Small intestine (tissue), 7 donors: ENCODE measurements around the gene HPSE2. TPM values are rescaled to one million over a fixed set of nuclear protein-coding genes. Genes with fewer than 3 reads are reported as not detected.

ENCODE experiments used
- DNase-seq, 2 donors: peaks; one replicate each; pipeline versions ENCODE4 v3.0.0 to v3.0.0-alpha.2; 2013
- FAIRE-seq: peaks from 2 replicates; lab custom pipeline; 2012; peaks lifted over from hg19 to GRCh38; lab: Jason Lieb, UNC
- H3K27ac ChIP-seq, 3 donors: one replicate each; pipeline ENCODE4 v1.5.1; 2013; ENCODE audit warnings: low read length in 2 of 3, mild to moderate bottlenecking in 2 of 3, control low read depth in 1 of 3, inconsistent platforms in 1 of 3, low read depth in 1 of 3, moderate library complexity in 1 of 3
- H3K27me3 ChIP-seq, 3 donors: one replicate each; pipeline ENCODE4 v1.6.1; 2013; ENCODE audit warnings: low read length in 3 of 3, inconsistent platforms in 1 of 3; ENCODE audit not compliant: control insufficient read depth in 3 of 3, insufficient read depth in 3 of 3
- H3K36me3 ChIP-seq, 3 donors: one replicate each; pipeline ENCODE4 v1.6.1; 2013; ENCODE audit warnings: low read length in 3 of 3, inconsistent platforms in 1 of 3, low read depth in 1 of 3, mild to moderate bottlenecking in 1 of 3, moderate library complexity in 1 of 3; ENCODE audit not compliant: control insufficient read depth in 3 of 3, insufficient read depth in 2 of 3
- H3K4me1 ChIP-seq, 3 donors: one replicate each; pipeline ENCODE4 v1.6.1; 2013; ENCODE audit warnings: low read length in 2 of 3, inconsistent platforms in 1 of 3, low read depth in 1 of 3, mild to moderate bottlenecking in 1 of 3, moderate library complexity in 1 of 3; ENCODE audit not compliant: control insufficient read depth in 3 of 3, insufficient read depth in 2 of 3
- H3K4me3 ChIP-seq, 3 donors: one replicate each; pipeline ENCODE4 v1.5.1; 2013; ENCODE audit warnings: low read length in 3 of 3, control low read depth in 1 of 3, inconsistent platforms in 1 of 3, low read depth in 1 of 3, mild to moderate bottlenecking in 1 of 3, moderate library complexity in 1 of 3
- H3K9me3 ChIP-seq, 2 donors: one replicate each; pipeline ENCODE4 v1.6.1; 2013; ENCODE audit warnings: low read depth in 1 of 2, low read length in 1 of 2; ENCODE audit not compliant: control insufficient read depth in 2 of 2, insufficient read depth in 1 of 2
- WGBS, 3 donors: extraction: QIAGEN DNeasy Blood & Tissue Kit; methylation state at CpG; one replicate each; pipeline ENCODE4 v1.1.7; 2013; 5-methylcytosine and 5-hydroxymethylcytosine counted together
- polyA plus RNA-seq, 4 donors: library from polyadenylated mRNA; stranded (reverse) in 3 of 4; unstranded in 1 of 4; fragments of 200-250 nt in 3 of 4; fragments of 120-200 nt in 1 of 4; gene quantifications; one replicate each; pipeline versions ENCODE4 v1.2.1 to v1.2.3, GENCODE V29; 2013
- donor health status: healthy with polysubstance abuse.
- donor health status: control.
- donor health status: control.
- donor health status: Bipolar disorder and iron deficiency.
- donor health status: healthy.

HPSE2 gene
- polyA plus RNA-seq, 4 donors: 0.22 to 9.4 (median 1.2) TPM

GRCh38 chr10:98694014-98694413, 541.6 kb downstream of the HPSE2 start:
- no peaks in the 10 kb centered on the region for H3K9me3 ChIP-seq
- no peaks in the 10 kb centered on the region for H3K4me1 ChIP-seq
- WGBS, 3 donors: 53 to 79% (median 66%) methylated on average over 2 of the region's 2 CpGs
- no peaks in the 10 kb centered on the region for H3K27me3 ChIP-seq
- H3K4me3 ChIP-seq: no peak overlapping the region
- no peaks in the 10 kb centered on the region for H3K36me3 ChIP-seq
- peak overlapping the region in 1 of 3 donors; percentile 18 for H3K27ac ChIP-seq
- DNase-seq (peak in 1 of 2 donors; percentile 8), FAIRE-seq (no peak)

- FAIRE-seq (no peak), DNase-seq (no peak)
- H3K27me3 ChIP-seq: no peaks in the 10 kb centered on the region
- peaks cover 2 to 3% of the 10 kb centered on the region in 2 donors for H3K9me3 ChIP-seq
- no peak overlapping the region for H3K27ac ChIP-seq
- no peaks in the 10 kb centered on the region for H3K4me1 ChIP-seq
- no peaks in the 10 kb centered on the region for H3K36me3 ChIP-seq
- H3K4me3 ChIP-seq: no peak overlapping the region
- 19 to 95% (median 51%) methylated on average over 1 of the region's 1 CpG for WGBS, 3 donors
Observed at GRCh38 chr10:98687685-98688084, 548.0 kb downstream of the HPSE2 start.

GRCh38 chr10:98684019-98684899, 551.4 kb downstream of the HPSE2 start:
- no peak overlapping the region for H3K27ac ChIP-seq
- no peaks in the 10 kb centered on the region for H3K36me3 ChIP-seq
- H3K9me3 ChIP-seq: peaks cover 2 to 3% of the 10 kb centered on the region in 2 donors
- no peaks in the 10 kb centered on the region for H3K27me3 ChIP-seq
- WGBS, 3 donors: 13 to 30% (median 21%) methylated on average over 3 of the region's 3 CpGs
- peak in 1 of 2 donors; percentile 5 for DNase-seq
- H3K4me3 ChIP-seq: no peak overlapping the region
- no peak for FAIRE-seq
- H3K4me1 ChIP-seq: no peaks in the 10 kb centered on the region

- FAIRE-seq: no peak
- H3K4me3 ChIP-seq: no peak overlapping the region
Observed at GRCh38 chr10:98676895-98677294, 558.8 kb downstream of the HPSE2 start.

GRCh38 chr10:98675902-98676301, 559.8 kb downstream of the HPSE2 start:
- FAIRE-seq: no peak

More at GRCh38 chr10:98676895-98677294, 558.8 kb downstream of the HPSE2 start:
- Histone ChIP-seq H3K27me3 (no peaks in the 10 kb centered on the region), H3K36me3 (no peaks in the 10 kb centered on the region), H3K27ac (no peak overlapping the region), H3K9me3 (no peaks in the 10 kb centered on the region), H3K4me1 (no peaks in the 10 kb centered on the region)
- no peak for DNase-seq

GRCh38 chr10:98673171-98673782, 562.4 kb downstream of the HPSE2 start:
- Histone ChIP-seq H3K9me3 (no peaks in the 10 kb centered on the region), H3K4me3 (no peak overlapping the region), H3K27ac (no peak overlapping the region), H3K36me3 (no peaks in the 10 kb centered on the region), H3K27me3 (no peaks in the 10 kb centered on the region), H3K4me1 (no peaks in the 10 kb centered on the region)
- FAIRE-seq: no peak
- peak in 1 of 2 donors; percentile 8 for DNase-seq
- 82 to 90% (median 89%) methylated on average over 1 of the region's 1 CpG for WGBS, 3 donors

More at GRCh38 chr10:98675902-98676301, 559.8 kb downstream of the HPSE2 start:
- DNase-seq: no peak
- Histone ChIP-seq H3K27ac (no peak overlapping the region), H3K27me3 (no peaks in the 10 kb centered on the region), H3K4me1 (no peaks in the 10 kb centered on the region), H3K36me3 (no peaks in the 10 kb centered on the region), H3K4me3 (no peak overlapping the region), H3K9me3 (no peaks in the 10 kb centered on the region)
- WGBS, 3 donors: 70 to 78% (median 72%) methylated on average over 4 of the region's 4 CpGs

GRCh38 chr10:98667081-98667480, 568.6 kb downstream of the HPSE2 start:
- H3K27ac ChIP-seq: no peak overlapping the region
- H3K27me3 ChIP-seq: no peaks in the 10 kb centered on the region
- H3K4me3 ChIP-seq: no peak overlapping the region
- WGBS, 3 donors: 69 to 81% (median 80%) methylated on average over 1 of the region's 1 CpG
- H3K9me3 ChIP-seq: peaks cover 0 to 16% of the 10 kb centered on the region in 2 donors
- no peaks in the 10 kb centered on the region for H3K36me3 ChIP-seq
- H3K4me1 ChIP-seq: no peaks in the 10 kb centered on the region
- FAIRE-seq (no peak), DNase-seq (no peak)

GRCh38 chr10:98666276-98666675, 569.4 kb downstream of the HPSE2 start:
- no peaks in the 10 kb centered on the region for H3K36me3 ChIP-seq
- peaks cover 0 to 16% of the 10 kb centered on the region in 2 donors for H3K9me3 ChIP-seq
- FAIRE-seq (peak; percentile 53), DNase-seq (no peak)
- H3K4me1 ChIP-seq: no peaks in the 10 kb centered on the region
- H3K27me3 ChIP-seq: no peaks in the 10 kb centered on the region
- H3K27ac ChIP-seq: no peak overlapping the region
- no peak overlapping the region for H3K4me3 ChIP-seq
